ENCODE results near the gene GULP1.

The GULP1 gene

DNA sequence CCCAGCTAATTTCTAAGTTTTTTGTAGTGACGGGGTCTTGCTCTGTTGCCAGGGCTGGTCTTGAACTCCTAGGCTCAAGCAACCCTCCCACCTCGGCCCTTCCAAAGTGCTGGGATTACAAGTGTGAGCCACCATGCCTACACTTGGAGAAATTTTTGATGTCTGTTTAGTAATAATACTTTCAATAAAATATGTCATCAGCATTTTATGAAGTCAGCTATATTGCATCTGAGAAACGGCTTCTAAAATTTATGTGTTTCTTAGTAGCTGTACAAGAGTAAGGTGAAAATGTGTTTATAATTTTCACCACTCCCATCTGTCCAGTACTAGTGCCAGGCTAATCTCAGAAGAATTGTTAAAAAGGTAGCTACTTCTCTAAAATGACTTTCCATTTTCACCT lies 46.8 kb downstream of the GULP1 start:
- DNase-seq (ENCODE audit: extremely low spot score): no peak
- TF ChIP-seq CTCF (IDR thresholded peaks at IDR 0.05; ENCODE audit: control extremely low read depth, extremely low read depth, low read depth, missing control alignments): no peak
- CTCF ChIA-PET: interaction anchor here (1.2 to 1.3 kb wide), 3 partner anchors 14 to 31 kb away, joined by 3 read pairs; no protein-coding TSS in a partner anchor
- POLR2A ChIA-PET: no interaction called here

DNA sequence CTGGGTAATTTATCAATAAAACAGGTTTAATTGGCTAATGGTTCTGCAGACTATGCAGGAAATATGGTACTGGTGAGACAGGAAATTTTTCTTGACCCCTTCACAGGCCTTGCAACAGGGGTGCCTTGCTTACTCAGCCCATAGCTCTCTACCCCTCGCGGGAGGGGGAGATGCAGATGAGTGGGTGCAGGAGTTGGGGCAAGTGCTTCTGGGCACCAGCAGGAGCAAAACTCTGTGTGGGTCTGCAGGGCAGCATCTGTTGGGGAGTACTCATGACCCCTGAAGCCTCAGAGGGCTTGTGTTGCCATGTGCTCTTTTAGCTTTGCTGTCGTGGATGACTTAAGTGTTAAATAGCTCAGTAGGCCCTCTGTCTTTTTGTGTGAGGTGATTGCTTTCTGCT lies 48.6 kb downstream of the GULP1 start:
- TF ChIP-seq CTCF (IDR thresholded peaks at IDR 0.05; ENCODE audit: control extremely low read depth, extremely low read depth, low read depth, missing control alignments): no peak
- no peak for DNase-seq (ENCODE audit: extremely low spot score)
- POLR2A ChIA-PET: no interaction called here
- CTCF ChIA-PET: interaction anchor here (1.0 to 1.3 kb wide), 2 partner anchors 9 to 840 kb away, joined by 3 read pairs; no protein-coding TSS in a partner anchor

DNA sequence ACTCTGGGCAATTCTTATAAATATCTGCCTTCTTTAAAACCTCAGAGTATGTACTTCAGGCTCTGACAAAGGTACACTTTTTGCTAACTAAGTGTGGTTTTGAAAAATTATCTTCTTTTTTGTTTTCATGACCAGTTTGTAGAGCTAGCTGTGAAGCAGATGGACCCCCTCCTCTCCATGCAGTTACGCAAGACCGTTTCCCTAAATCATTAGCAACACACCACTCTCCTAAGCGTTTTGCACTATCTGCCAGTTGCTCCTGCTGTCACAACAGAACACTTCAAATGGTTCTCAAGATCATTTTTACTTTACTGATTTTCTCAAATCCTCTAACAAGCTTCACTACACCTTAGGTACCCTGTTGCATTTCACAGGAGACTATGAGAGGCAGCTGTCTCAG lies 53.3 kb downstream of the GULP1 start:
- CTCF ChIA-PET: interaction anchor here (0.7 to 1.2 kb wide), 4 partner anchors 8 to 40 kb away, joined by 3 to 4 read pairs (median 4); no protein-coding TSS in a partner anchor
- no peak for TF ChIP-seq CTCF (IDR thresholded peaks at IDR 0.05; ENCODE audit: control extremely low read depth, extremely low read depth, low read depth, missing control alignments)
- no peak for DNase-seq (ENCODE audit: extremely low spot score)
- POLR2A ChIA-PET: no interaction called here

GRCh38 chr2:188345426-188345825 lies 53.8 kb downstream of the GULP1 start:
- POLR2A ChIA-PET: no interaction called here
- TF ChIP-seq CTCF (IDR thresholded peaks at IDR 0.05; ENCODE audit: control extremely low read depth, extremely low read depth, low read depth, missing control alignments): no peak
- CTCF ChIA-PET: interaction anchor here (0.7 to 1.2 kb wide), 3 partner anchors 8 to 40 kb away, joined by 3 to 4 read pairs (median 4); no protein-coding TSS in a partner anchor
- DNase-seq (ENCODE audit: extremely low spot score): no peak

DNA sequence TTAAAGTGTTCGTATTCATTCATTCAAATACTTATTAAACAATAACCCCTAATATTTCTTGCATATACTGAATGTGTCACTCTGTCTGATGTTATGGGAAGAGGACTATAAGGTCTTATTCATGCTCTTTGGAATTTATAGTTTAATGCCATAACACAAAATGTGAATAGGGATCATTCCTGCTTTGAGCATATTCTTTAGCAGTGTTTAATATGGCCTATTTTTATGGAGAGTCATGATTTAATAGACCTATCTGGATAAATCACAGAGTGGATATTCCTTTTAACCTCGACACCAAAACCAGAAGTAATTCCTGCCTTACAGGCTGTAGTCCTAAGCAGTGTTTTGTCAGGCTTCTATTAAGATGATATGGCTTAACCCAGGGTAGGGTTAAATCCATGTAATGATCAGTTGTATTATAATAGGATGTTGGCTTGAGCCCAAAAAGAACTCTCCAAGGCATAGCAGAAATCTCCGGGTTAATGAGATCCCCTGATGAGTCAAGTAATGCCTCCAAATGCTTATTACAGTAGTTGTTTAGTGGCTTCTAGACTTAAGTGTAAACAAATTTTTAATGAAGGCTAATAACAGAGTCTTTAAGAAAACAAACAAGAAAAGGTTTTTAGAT lies 54.3 kb downstream of the GULP1 start:
- TF ChIP-seq CTCF (IDR thresholded peaks at IDR 0.05; ENCODE audit: control extremely low read depth, extremely low read depth, low read depth, missing control alignments): no peak
- ChIA-PET CTCF (interaction anchor here (1.2 kb wide), 1 partner anchor 39 kb away, joined by 3 read pairs; no protein-coding TSS in a partner anchor), POLR2A (no interaction called here)
- DNase-seq (ENCODE audit: extremely low spot score): no peak

DNA sequence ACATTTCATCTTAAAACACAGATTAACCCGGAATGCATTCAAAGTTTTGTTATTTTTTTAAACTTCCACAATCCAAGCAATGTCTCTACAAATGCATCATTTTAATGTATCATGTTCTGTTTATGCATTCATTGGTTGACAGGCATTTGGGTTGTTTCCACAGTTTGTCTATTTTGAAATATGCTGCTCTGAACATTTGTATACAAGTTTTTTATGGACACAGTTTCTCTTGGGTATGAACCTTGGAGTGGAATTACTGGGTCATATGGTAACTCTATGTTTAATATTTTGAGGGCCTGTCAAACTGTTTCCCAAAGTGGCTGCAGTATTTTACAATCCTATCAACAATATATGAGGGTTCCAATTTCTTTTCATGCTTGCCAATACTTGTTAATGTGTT lies 57.3 kb downstream of the GULP1 start:
- DNase-seq (ENCODE audit: extremely low spot score): no peak
- CTCF ChIA-PET: no interaction called here
- TF ChIP-seq CTCF (IDR thresholded peaks at IDR 0.05; ENCODE audit: control extremely low read depth, extremely low read depth, low read depth, missing control alignments): no peak
- POLR2A ChIA-PET: no interaction called here
